HG03060 (cell line): Measurements from ENCODE around the gene SLC50A1.

ENCODE experiments used
- ATAC-seq: cut with Tn5 transposase; IDR thresholded peaks from one replicate; pipeline ENCODE4 v1.9.1; 2021; ENCODE audit warnings: low read depth, moderate number of reproducible peaks; ENCODE audit not compliant: unreplicated experiment

The SLC50A1 gene, protein sequence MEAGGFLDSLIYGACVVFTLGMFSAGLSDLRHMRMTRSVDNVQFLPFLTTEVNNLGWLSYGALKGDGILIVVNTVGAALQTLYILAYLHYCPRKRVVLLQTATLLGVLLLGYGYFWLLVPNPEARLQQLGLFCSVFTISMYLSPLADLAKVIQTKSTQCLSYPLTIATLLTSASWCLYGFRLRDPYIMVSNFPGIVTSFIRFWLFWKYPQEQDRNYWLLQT

DNA sequence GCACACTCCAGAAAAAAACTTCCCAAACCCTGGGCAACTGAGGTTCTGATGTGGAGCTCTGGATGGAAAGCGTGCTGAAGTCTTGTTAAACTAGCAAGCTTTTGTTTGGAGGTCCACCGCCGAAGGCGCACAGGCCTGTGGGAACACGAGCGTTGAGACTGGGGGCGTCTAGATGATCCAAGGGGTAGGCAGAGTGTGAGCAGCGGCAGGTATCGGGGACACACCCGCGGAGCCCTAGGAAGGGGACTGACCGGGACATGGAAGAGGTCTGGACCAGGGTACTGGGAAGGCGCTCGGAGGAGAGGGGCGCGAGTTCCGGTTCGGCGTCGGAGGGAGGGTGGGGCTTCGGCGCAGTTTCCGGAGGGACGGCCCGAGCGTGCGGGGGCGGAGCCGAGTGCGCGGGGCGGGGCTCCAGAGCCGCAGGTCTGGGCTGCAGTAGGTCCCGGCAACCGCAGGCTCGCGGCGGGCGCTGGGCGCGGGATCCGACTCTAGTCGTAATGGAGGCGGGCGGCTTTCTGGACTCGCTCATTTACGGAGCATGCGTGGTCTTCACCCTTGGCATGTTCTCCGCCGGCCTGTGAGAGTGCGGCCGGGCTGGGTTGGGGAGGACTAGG, at the start of gene SLC50A1:
SLC50A1 (plus strand) TSS at position 438 of the 614 bp plus-strand sequence; CDS start at position 498, 60 bp downstream.
- ATAC-seq, result no peak

DNA sequence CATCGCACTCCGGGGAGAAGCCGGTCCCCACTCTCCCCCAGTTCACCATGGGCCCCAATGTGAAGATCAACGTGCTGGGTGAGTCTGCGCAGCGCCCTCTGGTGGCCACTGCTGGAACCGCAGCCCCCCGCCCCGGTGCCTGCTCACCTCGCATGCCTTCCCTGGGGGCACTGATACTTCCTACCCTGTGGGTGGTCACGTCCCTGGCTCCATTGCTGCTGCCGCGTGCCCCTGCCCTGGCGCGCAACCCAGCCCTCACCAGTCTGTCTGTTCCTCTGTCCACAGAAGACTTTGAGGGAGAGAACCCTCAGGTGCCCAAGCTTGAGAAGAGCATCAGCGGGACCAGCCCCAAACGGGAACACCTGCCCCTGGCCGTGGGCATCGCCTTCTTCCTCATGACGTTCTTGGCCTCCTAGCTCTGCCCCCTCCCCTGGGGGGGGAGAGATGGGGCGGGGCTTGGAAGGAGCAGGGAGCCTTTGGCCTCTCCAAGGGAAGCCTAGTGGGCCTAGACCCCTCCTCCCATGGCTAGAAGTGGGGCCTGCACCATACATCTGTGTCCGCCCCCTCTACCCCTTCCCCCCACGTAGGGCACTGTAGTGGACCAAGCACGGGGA, 49.4 kb upstream of the SLC50A1 start:
- no peak for ATAC-seq

DNA sequence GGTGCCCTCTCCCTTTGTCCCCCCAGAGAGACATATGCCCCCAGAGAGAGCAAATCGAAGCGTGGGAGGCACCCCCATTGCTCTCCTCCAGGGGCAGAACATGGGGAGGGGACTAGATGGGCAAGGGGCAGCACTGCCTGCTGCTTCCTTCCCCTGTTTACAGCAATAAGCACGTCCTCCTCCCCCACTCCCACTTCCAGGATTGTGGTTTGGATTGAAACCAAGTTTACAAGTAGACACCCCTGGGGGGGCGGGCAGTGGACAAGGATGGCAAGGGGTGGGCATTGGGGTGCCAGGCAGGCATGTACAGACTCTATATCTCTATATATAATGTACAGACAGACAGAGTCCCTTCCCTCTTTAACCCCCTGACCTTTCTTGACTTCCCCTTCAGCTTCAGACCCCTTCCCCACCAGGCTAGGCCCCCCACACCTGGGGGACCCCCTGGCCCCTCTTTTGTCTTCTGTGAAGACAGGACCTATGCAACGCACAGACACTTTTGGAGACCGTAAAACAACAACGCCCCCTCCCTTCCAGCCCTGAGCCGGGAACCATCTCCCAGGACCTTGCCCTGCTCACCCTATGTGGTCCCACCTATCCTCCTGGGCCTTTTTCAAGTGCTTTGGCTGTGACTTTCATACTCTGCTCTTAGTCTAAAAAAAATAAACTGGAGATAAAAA, 48.7 kb upstream of the SLC50A1 start:
- no peak for ATAC-seq

DNA sequence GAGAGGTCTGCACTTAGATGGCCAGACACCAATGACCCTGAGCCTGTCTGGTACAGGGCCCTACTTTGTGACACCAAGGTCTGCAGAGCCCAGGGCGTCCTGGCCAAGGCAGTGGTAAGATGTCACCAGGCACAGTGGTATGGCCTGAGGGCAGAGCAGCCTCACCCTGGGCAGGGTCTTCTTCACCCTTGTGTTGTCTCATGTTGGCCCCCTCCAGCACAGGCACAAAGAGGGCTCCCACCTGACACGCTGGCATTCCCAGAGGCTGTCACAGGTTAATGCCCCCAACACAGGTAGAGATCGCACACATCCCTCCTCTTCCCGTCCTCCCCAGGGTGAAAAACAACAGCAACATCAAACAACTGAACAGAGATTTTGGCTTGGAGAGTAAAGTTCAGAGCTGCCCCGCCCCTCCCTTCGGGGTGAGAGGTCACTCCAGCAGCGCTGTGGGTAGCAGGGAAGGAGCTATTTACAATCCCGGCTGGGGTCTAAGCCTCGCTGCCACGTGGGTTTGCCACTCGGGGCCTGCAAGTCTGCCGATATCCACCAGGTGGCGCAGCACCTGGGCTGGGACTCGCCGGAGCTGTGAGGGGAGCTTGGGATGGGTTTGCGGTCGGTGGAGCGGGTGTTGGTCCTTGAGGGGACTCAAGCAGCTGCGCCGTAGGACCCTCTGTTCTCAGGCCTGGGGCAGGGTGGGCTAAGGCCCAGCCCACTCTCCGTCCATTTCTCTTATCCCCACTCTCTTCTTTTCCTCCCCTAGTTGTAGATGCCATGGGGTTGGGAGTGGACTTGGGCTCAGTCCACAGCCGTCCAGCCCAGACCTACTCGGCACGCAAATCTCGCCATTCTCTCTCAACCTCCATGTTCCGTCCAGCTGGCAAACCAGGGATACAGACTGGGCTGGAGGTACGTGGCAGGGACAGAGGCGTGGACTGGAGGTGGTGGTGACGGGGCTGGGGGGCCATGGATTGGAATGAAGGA, 44.3 kb upstream of the SLC50A1 start:
- no peak for ATAC-seq

DNA sequence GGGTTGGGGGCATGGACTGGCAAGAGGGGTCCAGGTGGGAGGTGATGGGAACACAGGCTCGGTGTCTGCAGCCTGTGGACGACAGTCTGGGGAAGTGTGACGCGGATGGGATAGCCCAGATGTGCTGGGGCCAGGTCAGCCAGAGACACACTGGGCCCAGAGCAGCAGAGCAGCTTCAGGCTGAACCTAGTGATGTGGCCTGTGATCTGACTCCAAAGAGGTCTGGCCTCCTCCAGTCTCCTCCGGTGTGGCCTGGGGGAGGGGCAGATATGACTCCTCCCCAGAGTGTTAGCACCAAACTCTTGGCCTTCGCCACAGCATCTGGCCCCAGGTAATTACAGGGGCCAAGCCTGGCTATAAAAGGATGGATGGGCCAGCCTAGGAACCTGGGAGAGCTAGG, 43.5 kb upstream of the SLC50A1 start:
- no peak for ATAC-seq

DNA sequence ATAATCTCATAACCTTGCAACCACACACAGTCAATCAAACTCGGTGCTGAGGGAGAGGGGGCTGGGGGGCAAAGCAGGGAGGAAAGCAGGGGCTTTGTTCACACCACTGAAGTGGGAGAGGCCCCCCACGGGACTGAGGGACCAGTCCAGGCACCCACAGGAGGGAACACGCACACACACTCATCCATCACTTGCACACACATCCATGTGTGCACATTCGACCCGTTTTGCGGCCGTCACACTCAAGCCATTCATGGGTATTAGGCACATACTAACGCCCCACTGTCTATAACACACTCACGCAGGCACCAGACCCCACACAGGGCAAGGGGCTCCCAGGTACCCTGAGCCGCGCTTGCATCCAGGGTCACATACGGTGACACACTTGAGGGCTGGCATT, 43.0 kb upstream of the SLC50A1 start:
- no peak for ATAC-seq

DNA sequence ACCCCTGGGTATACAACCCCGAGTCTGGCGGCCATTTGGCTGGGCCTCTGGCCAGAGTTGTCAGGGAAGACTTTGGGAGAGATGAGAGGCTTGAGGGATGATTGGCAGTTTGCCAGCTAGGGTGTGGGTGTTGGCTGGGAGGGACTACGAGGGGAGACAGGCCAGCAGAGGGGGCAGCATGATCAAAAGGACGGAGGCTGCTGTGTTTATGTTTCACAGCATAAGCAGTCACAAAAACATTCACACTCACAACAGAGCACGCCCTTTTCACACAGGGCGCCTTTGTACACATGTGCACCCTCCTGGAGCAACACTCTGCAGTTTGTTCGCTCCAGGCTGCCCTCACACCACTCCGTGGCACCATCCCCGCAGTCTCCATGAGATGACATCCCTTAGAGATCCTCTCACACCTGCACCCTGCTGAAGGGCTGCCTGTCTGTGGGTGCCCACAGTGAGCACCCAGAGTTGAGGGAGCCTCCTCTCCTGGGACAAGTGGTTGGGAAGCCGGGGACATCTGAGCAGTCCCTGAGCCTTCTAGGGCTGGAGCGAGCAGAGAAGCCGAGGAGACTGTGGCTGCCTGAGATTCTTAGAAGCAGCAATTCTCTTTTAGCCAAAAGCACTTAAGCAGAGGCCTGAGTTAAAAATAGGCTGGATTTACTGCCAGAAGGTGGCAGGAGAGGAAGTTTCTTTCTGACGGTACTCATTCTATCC, 41.6 kb upstream of the SLC50A1 start:
- ATAC-seq, result no peak

DNA sequence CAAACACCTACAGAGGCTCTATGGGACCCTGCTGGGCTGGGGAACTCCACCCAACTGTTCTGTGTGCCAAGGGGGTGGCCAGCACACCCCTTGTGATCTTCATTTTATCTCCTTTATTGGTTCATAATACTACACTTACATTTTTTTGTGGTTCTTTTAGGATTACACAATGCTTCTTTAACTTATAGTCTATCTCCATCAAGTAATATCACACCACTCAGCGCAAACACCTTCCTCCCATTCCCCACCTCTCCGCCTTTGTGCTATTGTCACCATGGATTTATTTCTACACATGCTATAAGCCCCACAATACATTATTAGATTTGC, 41.1 kb upstream of the SLC50A1 start:
- ATAC-seq, result no peak

DNA sequence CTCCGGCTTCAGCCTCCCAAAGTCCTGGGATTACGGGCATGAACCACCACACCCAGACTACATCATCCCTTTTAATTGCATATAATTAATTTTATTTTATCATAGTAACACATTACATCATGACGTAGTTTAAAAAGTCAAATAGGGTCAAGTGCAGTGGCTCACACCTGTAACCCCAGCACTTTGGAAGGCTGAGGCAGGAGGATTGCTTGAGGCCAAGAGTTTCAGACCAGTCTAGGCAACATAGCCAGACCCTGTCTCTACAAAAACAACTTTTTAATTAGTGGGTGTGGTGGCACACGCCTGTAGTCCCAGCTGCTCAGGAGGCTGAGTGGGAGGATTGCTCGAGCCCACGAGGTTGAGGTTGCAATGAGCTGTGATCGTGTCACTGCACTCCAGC, 36.3 kb upstream of the SLC50A1 start:
- ATAC-seq, result no peak

DNA sequence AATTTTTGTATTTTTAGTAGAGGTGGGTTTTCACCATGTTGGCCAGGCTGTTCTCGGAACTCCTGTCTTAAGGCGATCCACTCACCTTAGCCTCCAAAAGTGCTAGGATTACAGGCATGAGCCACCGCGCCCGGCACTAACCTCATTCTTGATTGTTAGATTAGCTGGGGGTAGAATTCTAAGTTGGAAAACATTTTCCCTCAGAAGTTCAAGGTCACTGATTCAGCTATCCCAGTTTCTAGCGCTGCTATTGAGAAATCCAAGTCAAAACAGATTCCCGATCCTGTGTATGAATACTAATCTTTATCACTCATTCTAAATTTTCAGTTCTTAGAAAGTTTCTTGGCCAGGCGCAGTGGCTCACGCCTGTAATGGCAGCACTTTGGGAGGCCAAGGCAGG, 32.3 kb upstream of the SLC50A1 start:
- ATAC-seq, result no peak

DNA sequence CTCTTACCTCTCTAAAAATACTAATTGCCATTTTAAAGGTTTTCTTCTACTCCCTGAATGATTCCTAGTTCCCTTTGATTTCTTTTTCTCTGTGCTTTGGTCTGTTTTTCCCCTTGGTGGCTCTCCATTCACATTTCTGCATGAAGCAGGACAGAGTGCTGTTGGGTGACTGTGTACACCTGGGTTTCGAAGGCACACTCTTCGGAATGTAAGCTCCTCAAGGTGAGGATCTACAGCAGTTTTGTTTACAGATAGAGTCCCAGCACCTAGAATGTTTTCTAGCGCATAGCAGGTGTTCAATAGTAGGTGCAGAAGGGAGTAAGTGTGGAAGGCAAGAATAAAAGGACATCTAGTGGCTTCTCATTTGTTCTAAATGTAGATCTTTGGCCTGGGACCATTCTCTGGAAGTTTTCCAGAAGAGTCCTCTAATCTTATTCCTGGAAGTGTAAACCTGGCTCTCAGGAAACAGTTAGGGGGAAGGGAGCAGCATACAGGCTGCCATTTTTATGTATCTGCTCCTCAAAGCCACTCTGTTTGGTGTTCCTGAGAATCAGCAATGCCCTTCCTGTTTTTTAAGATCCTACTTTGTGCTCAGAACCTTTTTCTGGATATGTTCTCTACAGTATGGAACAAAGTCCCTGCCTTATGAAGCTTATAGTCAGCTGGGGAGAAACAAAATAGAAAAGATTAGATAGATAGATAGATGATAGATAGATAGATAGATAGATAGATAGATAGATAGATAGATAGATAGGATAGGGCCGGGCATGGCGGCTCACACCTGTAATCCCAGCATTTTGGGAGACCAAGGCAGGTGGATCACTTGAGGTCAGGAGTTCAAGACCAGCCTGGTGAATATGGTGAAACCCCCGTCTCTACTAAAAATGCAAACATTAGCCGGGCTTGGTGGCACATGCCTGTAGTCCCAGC, 30.8 kb upstream of the SLC50A1 start:
- ATAC-seq, result no peak

DNA sequence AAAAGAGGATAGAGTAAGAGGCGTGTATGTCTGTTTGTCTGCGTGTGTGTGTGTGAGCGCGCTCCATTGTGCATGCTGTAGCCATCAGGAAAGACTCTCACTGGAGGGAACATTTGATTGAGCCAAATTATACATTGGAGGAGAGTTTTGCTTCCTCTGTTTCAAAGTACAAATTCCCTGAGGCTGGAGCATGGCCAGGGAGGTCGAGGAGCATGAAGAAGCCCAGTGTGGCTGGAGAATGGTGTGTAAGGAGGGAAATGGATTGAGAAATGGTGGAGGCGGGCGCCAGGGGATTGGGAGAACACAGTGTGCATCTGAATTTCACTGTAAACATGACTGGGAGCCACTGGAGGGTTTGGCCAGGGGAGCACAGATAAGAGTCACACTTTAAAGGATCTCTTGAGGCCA, 30.0 kb upstream of the SLC50A1 start:
- ATAC-seq, result no peak

DNA sequence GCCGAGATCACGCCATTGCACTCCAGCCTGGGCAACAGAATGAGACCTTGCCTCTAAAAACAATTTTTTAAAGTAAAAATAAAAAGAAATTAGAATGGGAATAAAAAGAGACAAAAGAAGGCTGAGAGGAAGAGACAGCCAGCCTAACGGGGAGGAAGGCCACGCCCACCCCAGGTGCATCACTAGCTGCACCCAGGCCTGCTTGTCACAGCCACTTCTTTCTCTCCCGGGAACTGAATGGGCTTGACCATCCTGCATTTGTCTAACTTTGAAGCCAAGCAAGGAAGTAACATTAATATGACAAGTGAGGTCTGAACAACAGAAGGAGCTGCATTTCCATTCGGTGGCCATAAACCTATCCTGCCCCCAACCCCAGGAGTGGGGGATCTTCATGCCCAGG, 28.8 kb upstream of the SLC50A1 start:
- ATAC-seq, result no peak

DNA sequence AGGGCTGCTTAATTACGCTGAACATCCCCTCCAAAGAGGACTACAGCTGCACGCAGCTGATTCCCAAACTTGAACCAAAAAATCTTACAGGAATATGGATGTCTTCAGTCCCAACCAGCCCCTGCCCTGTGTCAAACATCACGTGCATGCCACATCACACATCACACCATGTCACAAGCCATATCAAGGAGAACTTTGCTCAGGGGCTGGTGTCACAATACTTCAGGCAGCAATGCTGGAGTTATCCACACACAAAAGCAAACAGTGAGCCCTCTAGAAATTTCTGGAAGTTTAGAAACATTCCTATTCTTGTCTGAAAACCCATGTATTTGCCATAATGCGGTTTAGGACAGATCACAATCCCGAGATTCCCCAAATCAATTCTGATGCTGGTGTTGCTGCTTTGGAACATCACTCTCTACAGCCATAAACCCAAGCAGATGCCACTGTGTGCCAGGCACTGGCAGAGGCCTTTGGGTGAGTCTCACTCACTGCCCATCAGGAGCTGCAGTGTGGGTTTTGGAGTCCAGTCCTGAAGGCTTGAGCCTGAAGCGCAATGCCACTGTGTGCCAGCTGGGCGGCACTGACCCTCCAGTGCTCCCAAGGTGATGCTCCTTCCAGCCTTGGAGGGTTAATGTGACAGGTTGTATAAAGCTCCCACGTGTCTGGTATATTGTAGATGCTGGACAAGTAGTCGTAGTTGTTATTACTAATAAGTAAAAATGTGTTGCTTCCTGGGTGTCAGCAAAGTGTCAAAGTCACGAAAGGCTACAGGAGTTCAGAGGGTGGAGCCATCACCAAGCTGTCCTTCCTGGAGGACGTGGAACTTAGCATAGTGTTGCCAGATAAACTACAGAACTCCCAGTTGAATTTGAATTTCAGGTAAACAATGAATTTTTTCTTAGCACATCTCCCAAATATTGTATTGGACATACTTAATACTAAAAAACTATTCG, 28.1 kb upstream of the SLC50A1 start:
- ATAC-seq, result no peak

DNA sequence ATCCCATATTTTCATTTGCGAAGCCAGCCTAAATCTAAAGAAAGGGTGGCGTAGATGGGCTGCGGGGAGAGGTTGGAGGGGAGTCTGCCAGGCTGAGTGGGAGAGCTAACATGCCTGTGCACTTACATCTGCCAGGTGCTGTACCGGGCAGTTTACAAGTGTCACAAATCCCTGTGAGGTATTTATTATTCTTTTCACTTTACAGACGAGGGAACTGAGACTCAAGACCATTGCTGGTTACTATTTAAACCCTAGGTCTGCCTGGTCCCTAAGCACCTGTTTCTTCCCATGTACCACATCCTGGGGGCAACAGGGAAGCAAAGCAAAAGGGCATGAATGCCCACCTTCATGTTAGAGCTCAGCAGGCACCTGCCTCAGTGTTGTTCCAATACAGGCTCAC, 27.4 kb upstream of the SLC50A1 start:
- ATAC-seq, result no peak

DNA sequence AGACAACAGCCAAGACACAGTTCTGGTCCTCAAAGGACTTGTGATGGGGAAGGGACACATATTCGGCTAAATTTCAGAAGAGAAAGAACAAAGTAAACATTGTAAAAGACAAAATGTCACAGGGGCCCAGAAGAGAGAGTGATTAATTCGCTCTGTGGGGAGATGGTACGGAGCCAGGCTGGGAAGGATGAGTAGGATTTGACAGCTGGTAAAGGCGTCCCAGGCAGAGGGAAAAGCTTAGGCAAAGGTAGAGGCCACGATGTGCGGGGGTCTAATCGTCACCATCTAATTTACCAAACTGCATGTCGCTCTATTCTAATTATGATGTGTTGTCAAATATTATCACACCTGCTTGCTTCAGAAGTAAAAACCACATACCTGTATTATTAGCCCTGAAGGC, 25.3 kb upstream of the SLC50A1 start:
- ATAC-seq, result no peak

DNA sequence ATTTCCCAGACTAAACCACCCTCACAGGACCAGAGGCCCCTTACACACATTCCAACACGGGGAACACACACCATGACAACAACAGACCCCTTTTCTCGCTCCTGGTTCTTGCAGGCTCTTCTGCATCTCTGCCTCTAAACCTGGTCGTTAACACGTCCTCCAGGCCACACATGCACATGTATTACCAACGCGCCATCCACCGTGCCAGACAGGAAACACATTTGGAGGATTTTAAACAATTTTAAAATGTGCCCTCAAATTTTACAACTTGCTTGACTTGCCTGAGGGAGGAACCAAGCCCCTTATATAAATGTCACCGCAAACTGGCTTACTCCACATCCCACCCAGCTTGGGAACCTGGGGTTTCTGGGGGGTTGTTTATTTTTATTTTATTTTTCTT, 24.8 kb upstream of the SLC50A1 start:
- ATAC-seq, result no peak

DNA sequence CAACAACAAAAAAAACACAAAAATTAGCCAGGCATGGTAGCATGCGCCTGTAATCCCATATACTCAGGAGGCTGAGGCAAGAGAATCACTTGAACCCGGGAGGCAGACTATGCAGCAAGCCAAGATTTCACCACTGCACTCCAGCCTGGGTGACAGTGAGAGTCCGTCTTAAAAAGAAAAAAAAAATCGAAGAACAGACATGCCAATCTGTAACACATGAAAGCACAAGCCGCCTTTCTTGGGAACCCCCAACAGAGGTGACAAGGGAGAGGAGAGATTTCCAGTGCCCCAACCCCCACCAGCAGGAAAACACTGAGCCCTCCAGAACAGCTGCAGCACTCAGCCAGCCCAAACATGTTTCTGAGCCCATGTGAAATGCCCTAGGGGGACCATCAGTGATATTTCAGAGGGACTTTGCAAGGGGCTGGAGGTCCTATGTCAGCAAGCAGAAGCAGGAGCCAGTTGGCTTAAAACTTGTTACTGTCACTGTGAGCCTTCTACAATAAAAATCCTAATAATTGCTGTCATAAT, 22.1 kb upstream of the SLC50A1 start:
- ATAC-seq, result no peak
